Neutrophil (primary cell): Measurements from ENCODE around the gene EVPL.

ENCODE experiments used
- H3K27ac ChIP-seq: fragments of 200-600 bp; sonication (generic); 2 replicates; pipeline ENCODE4 v1.5.1; 2016; ENCODE audit warnings: mild to moderate bottlenecking, moderate library complexity
- H3K27me3 ChIP-seq: fragments of 200-600 bp; sonication (generic); 2 replicates; pipeline ENCODE4 v1.6.0; 2016; ENCODE audit warnings: mild to moderate bottlenecking
- H3K36me3 ChIP-seq: fragments of 200-600 bp; sonication (generic); 2 replicates; pipeline ENCODE4 v1.5.1; 2017
- H3K4me1 ChIP-seq, 2 experiments: fragments of 200-600 bp in 1 of 2; sonication (generic) in 1 of 2; 1 replicate in 1 of 2; 2 replicates in 1 of 2; pipeline versions ENCODE4 v1.5.1 to v1.6.1; 2013 to 2016; ENCODE audit warnings: low read depth in 1 of 2, low read length in 1 of 2, mild to moderate bottlenecking in 1 of 2, moderate library complexity in 1 of 2; ENCODE audit not compliant: control insufficient read depth in 1 of 2, insufficient read depth in 1 of 2
- H3K4me3 ChIP-seq, 2 experiments: fragments of 200-600 bp in 1 of 2; sonication (generic) in 1 of 2; 1 replicate in 1 of 2; 2 replicates in 1 of 2; pipeline ENCODE4 v1.5.1; 2013 to 2016; ENCODE audit warnings: low read depth in 1 of 2, low read length in 1 of 2, mild to moderate bottlenecking in 1 of 2, moderate library complexity in 1 of 2
- H3K9me3 ChIP-seq: fragments of 200-600 bp; sonication (generic); 2 replicates; pipeline ENCODE4 v1.5.1; 2016
- TF ChIP-seq, protein P1 (sequence below): fragments of 200-600 bp; sonication (generic); IDR thresholded peaks from 2 replicates; pipeline ENCODE4 v1.5.1; 2016; ENCODE audit warnings: antibody characterized with exemption

EVPL gene

DNA sequence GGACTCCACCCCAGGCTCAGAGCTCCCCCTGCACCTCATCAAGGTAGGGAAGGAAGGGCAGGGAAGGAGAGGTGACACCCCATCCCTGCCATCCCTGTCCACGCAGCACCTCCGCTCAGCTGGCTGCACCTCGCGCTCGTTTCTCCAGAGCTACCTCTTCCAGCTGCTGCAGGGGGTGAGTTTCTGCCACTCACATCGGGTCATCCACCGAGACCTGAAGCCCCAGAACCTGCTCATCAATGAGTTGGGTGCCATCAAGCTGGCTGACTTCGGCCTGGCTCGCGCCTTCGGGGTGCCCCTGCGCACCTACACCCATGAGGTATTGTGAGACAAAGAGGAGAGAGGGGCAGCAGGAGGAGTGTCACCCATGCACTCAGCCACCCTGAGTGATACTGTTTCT is 25.0 kb downstream of the EVPL start:
- Histone ChIP-seq H3K4me1 (peaks cover 10 to 11% of the 10 kb centered on the region in 2 experiments), H3K4me3 (no peak overlapping the region)

DNA sequence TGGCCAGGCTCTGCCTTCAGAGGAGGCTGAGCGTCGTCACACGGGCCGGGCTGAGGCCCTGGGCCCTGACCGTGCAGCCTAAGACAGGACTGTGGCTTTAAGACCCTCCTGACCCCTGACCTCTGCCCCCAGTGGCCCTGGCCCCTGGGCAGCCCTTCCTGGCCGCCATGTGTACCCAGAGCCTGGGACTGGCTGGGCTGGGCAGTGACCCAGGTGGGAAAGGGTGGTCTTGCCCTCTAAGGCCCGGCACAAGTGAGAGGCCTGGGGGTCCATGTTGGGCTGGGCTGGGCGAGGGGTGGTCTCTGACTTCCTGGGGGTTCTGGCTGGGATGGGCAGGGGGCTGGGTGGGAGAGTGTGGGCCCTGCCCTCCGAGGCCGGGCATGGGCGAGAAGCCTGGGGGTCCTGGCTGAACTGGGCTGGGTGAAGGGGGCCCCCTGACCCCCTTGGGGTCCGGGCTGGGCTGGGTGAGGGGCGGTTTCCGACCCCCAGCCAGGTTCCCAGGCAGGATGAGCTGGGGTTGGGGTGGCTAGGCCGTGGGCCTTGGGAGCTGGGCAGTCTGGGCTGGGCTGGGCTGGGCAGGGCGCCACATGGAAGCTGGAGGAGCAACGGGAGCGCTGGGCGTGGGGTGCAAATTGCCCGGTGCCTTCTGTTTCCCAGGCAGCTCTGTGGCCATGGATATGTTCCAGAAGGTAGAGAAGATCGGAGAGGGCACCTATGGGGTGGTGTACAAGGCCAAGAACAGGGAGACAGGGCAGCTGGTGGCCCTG is 26.2 kb downstream of the EVPL start, which contains the start of gene CDK3:
TSS of gene CDK3 (plus strand) at position 101 of the 767 bp plus-strand sequence. CDS start at position 672, 571 bp downstream.
- Histone ChIP-seq H3K4me3 (no peak within 1 kb of the TSS), H3K27ac (no peak within 1 kb of the TSS), H3K4me1 (peaks cover 20 to 23% of the 10 kb centered on the region in 2 experiments), H3K9me3 (no peaks in the 10 kb centered on the region), H3K36me3 (peaks cover 24% of the 10 kb centered on the region), H3K27me3 (no peaks in the 10 kb centered on the region)
- TF ChIP-seq, protein P1, sequence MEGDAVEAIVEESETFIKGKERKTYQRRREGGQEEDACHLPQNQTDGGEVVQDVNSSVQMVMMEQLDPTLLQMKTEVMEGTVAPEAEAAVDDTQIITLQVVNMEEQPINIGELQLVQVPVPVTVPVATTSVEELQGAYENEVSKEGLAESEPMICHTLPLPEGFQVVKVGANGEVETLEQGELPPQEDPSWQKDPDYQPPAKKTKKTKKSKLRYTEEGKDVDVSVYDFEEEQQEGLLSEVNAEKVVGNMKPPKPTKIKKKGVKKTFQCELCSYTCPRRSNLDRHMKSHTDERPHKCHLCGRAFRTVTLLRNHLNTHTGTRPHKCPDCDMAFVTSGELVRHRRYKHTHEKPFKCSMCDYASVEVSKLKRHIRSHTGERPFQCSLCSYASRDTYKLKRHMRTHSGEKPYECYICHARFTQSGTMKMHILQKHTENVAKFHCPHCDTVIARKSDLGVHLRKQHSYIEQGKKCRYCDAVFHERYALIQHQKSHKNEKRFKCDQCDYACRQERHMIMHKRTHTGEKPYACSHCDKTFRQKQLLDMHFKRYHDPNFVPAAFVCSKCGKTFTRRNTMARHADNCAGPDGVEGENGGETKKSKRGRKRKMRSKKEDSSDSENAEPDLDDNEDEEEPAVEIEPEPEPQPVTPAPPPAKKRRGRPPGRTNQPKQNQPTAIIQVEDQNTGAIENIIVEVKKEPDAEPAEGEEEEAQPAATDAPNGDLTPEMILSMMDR = no peak

More for the DNA sequence above, 25.0 kb downstream of the EVPL start:
- no peak overlapping the region for H3K27ac ChIP-seq
- H3K27me3 ChIP-seq = no peaks in the 10 kb centered on the region
- TF ChIP-seq, protein P1 = no peak
- peaks cover 24% of the 10 kb centered on the region for H3K36me3 ChIP-seq
- no peaks in the 10 kb centered on the region for H3K9me3 ChIP-seq

DNA sequence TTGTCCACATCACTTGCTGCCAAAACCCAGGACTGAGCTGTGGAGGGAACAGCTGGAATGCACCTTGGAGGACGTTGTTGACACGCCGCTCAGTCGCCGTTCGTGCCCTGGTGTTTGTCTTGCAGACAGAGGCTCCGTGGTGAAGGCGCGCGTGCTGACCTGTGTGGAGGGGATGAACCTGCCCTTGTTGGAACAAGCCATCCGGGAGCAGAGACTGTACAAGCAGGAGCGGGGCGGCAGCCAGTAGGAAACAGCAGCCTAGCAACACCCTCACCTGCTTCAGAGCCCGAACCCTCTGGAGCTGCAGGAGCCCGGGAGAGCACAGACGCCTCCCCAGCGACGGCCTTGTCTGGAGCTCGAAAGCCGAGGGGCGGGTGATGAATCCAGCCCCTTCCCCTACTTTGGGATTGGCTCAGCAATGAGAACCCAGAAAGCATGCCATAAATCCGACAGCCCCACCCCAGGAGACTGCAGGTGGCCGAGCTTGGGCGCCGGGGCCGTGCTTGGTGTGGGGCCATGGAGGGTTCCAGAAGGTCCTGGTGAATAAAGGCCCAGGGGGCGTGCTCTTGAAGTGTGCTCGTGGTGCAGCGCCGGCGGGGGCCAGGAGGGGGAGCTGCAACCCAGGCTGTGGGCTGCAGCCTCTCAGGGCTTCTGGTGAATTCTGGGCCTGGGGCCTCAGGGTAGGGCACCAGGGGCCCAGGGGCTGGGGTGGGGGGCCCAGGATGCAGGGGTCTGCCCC is 26.9 kb downstream of the EVPL start:
- Histone ChIP-seq H3K4me3 (no peak overlapping the region), H3K9me3 (no peaks in the 10 kb centered on the region), H3K4me1 (peaks cover 20 to 23% of the 10 kb centered on the region in 2 experiments), H3K27ac (no peak overlapping the region), H3K36me3 (peaks cover 19% of the 10 kb centered on the region), H3K27me3 (no peaks in the 10 kb centered on the region)
- TF ChIP-seq, protein P1 = peak; percentile 82

DNA sequence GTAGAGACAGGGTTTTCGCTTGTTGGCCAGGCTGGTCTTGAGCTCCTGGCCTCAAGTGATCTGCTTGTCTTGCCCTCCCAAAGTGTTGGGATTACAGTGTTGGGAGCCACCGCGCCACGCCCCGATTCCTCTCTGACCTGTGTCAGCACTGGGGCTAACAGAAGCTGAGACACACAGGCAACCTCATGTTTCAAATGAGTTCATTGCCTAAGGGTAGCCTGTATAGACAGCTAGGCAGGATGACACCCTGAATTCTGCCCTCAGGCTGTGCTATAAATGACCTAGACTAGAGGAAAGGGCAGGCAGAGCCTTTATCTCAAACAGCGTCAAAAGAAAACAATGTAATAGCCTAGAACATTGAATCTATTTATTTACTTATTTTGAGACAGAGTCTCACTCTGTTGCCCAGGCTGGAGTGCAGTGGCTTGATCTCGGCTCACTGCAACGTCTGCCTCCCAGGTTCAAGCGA is 28.7 kb downstream of the EVPL start:
- no peak overlapping the region for H3K4me3 ChIP-seq
- H3K4me1 ChIP-seq = peaks cover 20 to 23% of the 10 kb centered on the region in 2 experiments
- no peaks in the 10 kb centered on the region for H3K27me3 ChIP-seq
- H3K36me3 ChIP-seq = peaks cover 9% of the 10 kb centered on the region
- H3K9me3 ChIP-seq = no peaks in the 10 kb centered on the region
- TF ChIP-seq, protein P1 = no peak
- peak overlapping the region; percentile 2 for H3K27ac ChIP-seq

DNA sequence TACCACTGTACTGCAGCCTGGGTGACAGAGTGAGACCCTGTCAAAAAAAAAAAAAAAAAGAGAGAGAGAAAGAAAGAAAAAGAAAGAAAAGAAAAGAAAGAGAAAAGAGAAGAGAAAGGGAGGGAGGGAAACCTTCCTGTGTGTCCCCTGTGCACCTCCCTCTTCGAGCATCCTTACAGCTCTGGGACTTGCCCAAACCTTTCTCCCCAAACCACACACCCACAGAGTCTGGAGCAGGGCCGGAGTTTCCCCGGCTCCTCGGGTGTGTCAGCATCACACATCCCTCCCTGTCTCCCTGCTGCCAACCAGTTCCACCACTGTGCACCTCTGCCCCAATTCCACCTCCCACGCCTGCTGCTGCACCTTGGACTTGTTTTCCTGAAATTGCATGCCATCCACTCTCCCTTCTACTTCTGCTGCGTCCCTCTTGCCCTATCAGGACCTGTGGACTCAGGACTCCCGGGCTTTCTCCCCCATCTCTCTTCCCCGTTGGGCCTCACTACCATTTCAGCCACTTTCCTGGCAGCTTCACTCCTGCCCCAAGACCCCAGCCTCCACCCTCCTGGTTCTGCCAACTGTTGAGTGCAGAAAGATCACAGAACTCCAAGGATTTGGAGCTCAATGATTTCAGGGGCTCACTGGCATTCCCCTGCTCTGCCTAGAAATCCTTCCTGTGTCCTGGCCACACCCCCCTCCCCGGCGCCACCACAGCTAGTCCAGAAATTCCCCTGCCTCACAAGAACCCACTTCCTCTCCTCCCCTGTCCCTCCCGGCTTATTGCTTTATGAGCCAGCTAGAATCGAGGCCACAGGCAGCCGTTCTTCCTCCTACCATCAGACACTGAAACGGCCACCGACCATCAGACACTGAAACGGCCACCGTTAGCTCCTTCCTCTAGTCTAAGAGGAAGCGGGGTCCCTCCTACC is 30.2 kb downstream of the EVPL start:
- no peaks in the 10 kb centered on the region for H3K27me3 ChIP-seq
- H3K36me3 ChIP-seq = peaks cover 2% of the 10 kb centered on the region
- H3K4me1 ChIP-seq = peaks cover 25 to 29% of the 10 kb centered on the region in 2 experiments
- H3K27ac ChIP-seq = peak overlapping the region; percentile 77
- no peaks in the 10 kb centered on the region for H3K9me3 ChIP-seq
- TF ChIP-seq, protein P1 = no peak
- peak overlapping the region; percentile 30 to 38 for H3K4me3 ChIP-seq
